ENCODE results near the gene MLXIP. TPM values are rescaled to one million over a fixed set of nuclear protein-coding genes. Genes with fewer than 3 reads are reported as not detected.
A peak's percentile ranks its signal among the peaks of the same experiment; 100 is the strongest.

MLXIP gene
- total RNA-seq, 2 donors from 2014 or later, result 158 to 201 TPM

GRCh38 chr12:122061253-122061652 lies 17.3 kb upstream of the MLXIP start:
- no peak overlapping the region for H3K4me3 ChIP-seq
- H3K27me3 ChIP-seq, result no peaks in the 10 kb centered on the region
- no peak for TF ChIP-seq CTCF (IDR thresholded peaks at IDR 0.05)
- no peak for DNase-seq
- H3K9me3 ChIP-seq, result no peaks in the 10 kb centered on the region
- peaks cover 9% of the 10 kb centered on the region for H3K4me1 ChIP-seq
- H3K9ac ChIP-seq (ENCODE audit: low read depth in 2 of 2, low read length in 2 of 2), result no peak overlapping the region
- H3K36me3 ChIP-seq, result no peaks in the 10 kb centered on the region
- H3K27ac ChIP-seq, result no peak overlapping the region
- intact Hi-C loops (cut with DNase I), result no loop called here

- Histone ChIP-seq H3K27me3 (no peaks in the 10 kb centered on the region), H3K9ac (ENCODE audit: low read depth in 2 of 2, low read length in 2 of 2) (peak overlapping the region; percentile 61 to 91), H3K36me3 (no peaks in the 10 kb centered on the region), H3K4me3 (no peak overlapping the region), H3K4me1 (peaks cover 9% of the 10 kb centered on the region), H3K9me3 (no peaks in the 10 kb centered on the region), H3K27ac (peak overlapping the region; percentile 69)
- no peak for TF ChIP-seq CTCF (IDR thresholded peaks at IDR 0.05)
- intact Hi-C loops (cut with DNase I), result no loop called here
- DNase-seq, result peak; percentile 81
These were observed 15.5 kb upstream of the MLXIP start for GRCh38 chr12:122062832-122063693.

- H3K9me3 ChIP-seq, result no peaks in the 10 kb centered on the region
- TF ChIP-seq CTCF (IDR thresholded peaks at IDR 0.05), result no peak
- peak overlapping the region; percentile 69 for H3K27ac ChIP-seq
- H3K4me3 ChIP-seq, result no peak overlapping the region
- peak overlapping the region; percentile 61 to 91 for H3K9ac ChIP-seq (ENCODE audit: low read depth in 2 of 2, low read length in 2 of 2)
- no peak for DNase-seq
- H3K4me1 ChIP-seq, result peaks cover 9% of the 10 kb centered on the region
- no peaks in the 10 kb centered on the region for H3K27me3 ChIP-seq
- H3K36me3 ChIP-seq, result no peaks in the 10 kb centered on the region
- intact Hi-C loops (cut with DNase I), result no loop called here
These were observed 14.9 kb upstream of the MLXIP start for GRCh38 chr12:122063694-122064024.

- Histone ChIP-seq H3K4me3 (no peak overlapping the region), H3K27ac (peak overlapping the region; percentile 69), H3K9ac (ENCODE audit: low read depth in 2 of 2, low read length in 2 of 2) (peak overlapping the region; percentile 61 to 91), H3K4me1 (peaks cover 9% of the 10 kb centered on the region), H3K36me3 (no peaks in the 10 kb centered on the region), H3K9me3 (no peaks in the 10 kb centered on the region), H3K27me3 (no peaks in the 10 kb centered on the region)
- intact Hi-C loops (cut with DNase I), result no loop called here
- DNase-seq, result peak; percentile 92
- peak; percentile 18 for TF ChIP-seq CTCF (IDR thresholded peaks at IDR 0.05)
These were observed 14.4 kb upstream of the MLXIP start for GRCh38 chr12:122064025-122064777.

GRCh38 chr12:122064780-122065588 lies 13.6 kb upstream of the MLXIP start:
- no peaks in the 10 kb centered on the region for H3K27me3 ChIP-seq
- H3K36me3 ChIP-seq, result no peaks in the 10 kb centered on the region
- H3K4me1 ChIP-seq, result peaks cover 9% of the 10 kb centered on the region
- no peak for TF ChIP-seq CTCF (IDR thresholded peaks at IDR 0.05)
- intact Hi-C loops (cut with DNase I), result no loop called here
- H3K9me3 ChIP-seq, result no peaks in the 10 kb centered on the region
- H3K4me3 ChIP-seq, result no peak overlapping the region
- H3K9ac ChIP-seq (ENCODE audit: low read depth in 2 of 2, low read length in 2 of 2), result peak overlapping the region; percentile 6 to 48
- peak; percentile 54 for DNase-seq
- peak overlapping the region; percentile 69 for H3K27ac ChIP-seq

All from colonic mucosa (tissue), 4 donors.